Smooth muscle cell (in vitro differentiated cells): ENCODE measurements around the gene DSCAML1. TPM values are rescaled to one million over a fixed set of nuclear protein-coding genes. Genes with fewer than 3 reads are reported as not detected.

Experiments
- DNase-seq: peaks from one replicate; lab custom pipeline; 2025; ENCODE audit not compliant: unreplicated experiment; lab: John Stamatoyannopoulos, UW
- H2AFZ ChIP-seq: fragments of 200-600 bp; sonication (generic); 2 replicates; pipeline ENCODE4 v1.6.0; 2016; ENCODE audit warnings: antibody characterized with exemption, low read depth, mild to moderate bottlenecking
- H3F3A ChIP-seq: fragments of 200-600 bp; sonication (generic); 2 replicates; pipeline ENCODE4 v1.6.0; 2017; ENCODE audit warnings: antibody characterized with exemption, low read depth
- H3K27ac ChIP-seq: fragments of 200-600 bp; sonication (generic); 2 replicates; pipeline ENCODE4 v1.5.1; 2016; ENCODE audit warnings: low read depth, mild to moderate bottlenecking
- H3K27me3 ChIP-seq: fragments of 200-600 bp; sonication (generic); 2 replicates; pipeline ENCODE4 v1.6.1; 2016; ENCODE audit warnings: low read depth, mild to moderate bottlenecking
- H3K36me3 ChIP-seq: fragments of 200-600 bp; sonication (generic); 2 replicates; pipeline ENCODE4 v1.5.1; 2016; ENCODE audit warnings: low read depth
- H3K4me1 ChIP-seq: fragments of 200-600 bp; sonication (generic); 2 replicates; pipeline ENCODE4 v1.5.1; 2016; ENCODE audit warnings: low read depth
- H3K4me2 ChIP-seq: fragments of 200-600 bp; sonication (generic); 2 replicates; pipeline ENCODE4 v1.6.0; 2016; ENCODE audit warnings: mild to moderate bottlenecking
- H3K4me3 ChIP-seq: fragments of 200-600 bp; sonication (generic); 2 replicates; pipeline ENCODE4 v1.5.1; 2016; ENCODE audit warnings: mild to moderate bottlenecking
- H3K79me2 ChIP-seq: fragments of 200-600 bp; sonication (generic); 2 replicates; pipeline ENCODE4 v1.6.0; 2016; ENCODE audit warnings: low read depth, mild to moderate bottlenecking
- H3K9ac ChIP-seq: fragments of 200-600 bp; sonication (generic); 2 replicates; pipeline ENCODE4 v1.6.0; 2016; ENCODE audit warnings: low read depth
- H3K9me3 ChIP-seq: fragments of 200-600 bp; sonication (generic); replicated peaks from 2 replicates; pipeline ENCODE4 v1.5.1; 2016; ENCODE audit warnings: low read depth
- H4K20me1 ChIP-seq: fragments of 200-600 bp; sonication (generic); 2 replicates; pipeline ENCODE4 v1.6.0; 2016; ENCODE audit warnings: low read depth
- CTCF ChIP-seq: fragments of 200-600 bp; sonication (generic); IDR thresholded peaks from 2 replicates; pipeline ENCODE4 v1.5.1; 2017; ENCODE audit warnings: borderline replicate concordance, mild to moderate bottlenecking, antibody characterized with exemption; ENCODE audit not compliant: insufficient read depth, poor library complexity, severe bottlenecking
- WGBS: methylation state at CpG from one replicate; pipeline ENCODE4 v1.1.7; 2016; ENCODE audit warnings: low lambda C conversion rate; 5-methylcytosine and 5-hydroxymethylcytosine counted together
- polyA plus RNA-seq: library from polyadenylated mRNA; unstranded; fragments of >200 nt; fragmentation: Nextera tagmentation; extraction: Ambion mirVana; gene quantifications from 2 replicates; pipeline ENCODE4 v1.2.1, GENCODE V29; 2016
- total RNA-seq: library from RNA; depleted of rRNA; stranded (reverse); fragments of >200 nt; gene quantifications from 2 replicates; pipeline ENCODE4 v1.2.3, GENCODE V29; 2014

The DSCAML1 gene
- total and polyA plus RNA-seq, 2 experiments from 2014 or later, result 0.22 TPM; not detected in 1

- no peak for DNase-seq
- H3K4me2 ChIP-seq, result no peak overlapping the region
- no peaks in the 10 kb centered on the region for H3K79me2 ChIP-seq
- H2AFZ ChIP-seq, result no peak overlapping the region
- no peak overlapping the region for H3K27ac ChIP-seq
- TF ChIP-seq CTCF, result no peak
- WGBS, result 73% methylated on average over 8 of the region's 8 CpGs
- peaks cover 10% of the 10 kb centered on the region for H3K27me3 ChIP-seq
- H3K9ac ChIP-seq, result no peak overlapping the region
- no peaks in the 10 kb centered on the region for H3F3A ChIP-seq
- no peaks in the 10 kb centered on the region for H3K36me3 ChIP-seq
- peaks cover 10% of the 10 kb centered on the region for H3K4me1 ChIP-seq
- no peaks in the 10 kb centered on the region for H3K9me3 ChIP-seq
- H3K4me3 ChIP-seq, result no peak overlapping the region
- no peaks in the 10 kb centered on the region for H4K20me1 ChIP-seq
Observed at GRCh38 chr11:117664897-117665296, 132.1 kb downstream of the DSCAML1 start.

GRCh38 chr11:117663821-117664220 is 133.2 kb downstream of the DSCAML1 start:
- H3F3A ChIP-seq, result no peaks in the 10 kb centered on the region
- H3K27me3 ChIP-seq, result peaks cover 10% of the 10 kb centered on the region
- no peak overlapping the region for H3K27ac ChIP-seq
- H3K36me3 ChIP-seq, result no peaks in the 10 kb centered on the region
- H4K20me1 ChIP-seq, result no peaks in the 10 kb centered on the region
- no peak for DNase-seq
- no peaks in the 10 kb centered on the region for H3K79me2 ChIP-seq
- peaks cover 10% of the 10 kb centered on the region for H3K4me1 ChIP-seq
- TF ChIP-seq CTCF, result no peak
- H3K9me3 ChIP-seq, result no peaks in the 10 kb centered on the region
- H3K4me2 ChIP-seq, result no peak overlapping the region
- no peak overlapping the region for H2AFZ ChIP-seq
- H3K4me3 ChIP-seq, result no peak overlapping the region
- H3K9ac ChIP-seq, result no peak overlapping the region
- WGBS, result 76% methylated on average over 11 of the region's 11 CpGs

- Histone ChIP-seq H3F3A (no peaks in the 10 kb centered on the region), H3K4me3 (no peak overlapping the region), H3K36me3 (no peaks in the 10 kb centered on the region), H3K9ac (no peak overlapping the region), H3K4me1 (peaks cover 10% of the 10 kb centered on the region), H3K27ac (no peak overlapping the region), H4K20me1 (no peaks in the 10 kb centered on the region), H3K79me2 (no peaks in the 10 kb centered on the region), H3K4me2 (no peak overlapping the region), H3K27me3 (peaks cover 13% of the 10 kb centered on the region), H2AFZ (no peak overlapping the region), H3K9me3 (no peaks in the 10 kb centered on the region)
- DNase-seq, result no peak
- TF ChIP-seq CTCF, result no peak
- 73% methylated on average over 5 of the region's 5 CpGs for WGBS
Observed at GRCh38 chr11:117663414-117663813, 133.6 kb downstream of the DSCAML1 start.

GRCh38 chr11:117662671-117663269 is 134.2 kb downstream of the DSCAML1 start:
- no peak overlapping the region for H3K27ac ChIP-seq
- no peaks in the 10 kb centered on the region for H3K9me3 ChIP-seq
- 93% methylated on average over 14 of the region's 14 CpGs for WGBS
- no peak overlapping the region for H2AFZ ChIP-seq
- no peaks in the 10 kb centered on the region for H3K36me3 ChIP-seq
- no peak for DNase-seq
- no peak overlapping the region for H3K4me2 ChIP-seq
- no peaks in the 10 kb centered on the region for H4K20me1 ChIP-seq
- no peaks in the 10 kb centered on the region for H3K79me2 ChIP-seq
- peaks cover 10% of the 10 kb centered on the region for H3K4me1 ChIP-seq
- no peak overlapping the region for H3K4me3 ChIP-seq
- no peak for TF ChIP-seq CTCF
- no peaks in the 10 kb centered on the region for H3F3A ChIP-seq
- H3K27me3 ChIP-seq, result peaks cover 16% of the 10 kb centered on the region
- no peak overlapping the region for H3K9ac ChIP-seq
